ENCODE measurements around the gene AFAP1. TPM values are rescaled to one million over a fixed set of nuclear protein-coding genes. Genes with fewer than 3 reads are reported as not detected.
A peak's percentile ranks its signal among the peaks of the same experiment; 100 is the strongest.

AFAP1 gene
- total RNA-seq, 4 donors from 2014 or later: 15.8 to 42.9 (median 31.3) TPM

DNA sequence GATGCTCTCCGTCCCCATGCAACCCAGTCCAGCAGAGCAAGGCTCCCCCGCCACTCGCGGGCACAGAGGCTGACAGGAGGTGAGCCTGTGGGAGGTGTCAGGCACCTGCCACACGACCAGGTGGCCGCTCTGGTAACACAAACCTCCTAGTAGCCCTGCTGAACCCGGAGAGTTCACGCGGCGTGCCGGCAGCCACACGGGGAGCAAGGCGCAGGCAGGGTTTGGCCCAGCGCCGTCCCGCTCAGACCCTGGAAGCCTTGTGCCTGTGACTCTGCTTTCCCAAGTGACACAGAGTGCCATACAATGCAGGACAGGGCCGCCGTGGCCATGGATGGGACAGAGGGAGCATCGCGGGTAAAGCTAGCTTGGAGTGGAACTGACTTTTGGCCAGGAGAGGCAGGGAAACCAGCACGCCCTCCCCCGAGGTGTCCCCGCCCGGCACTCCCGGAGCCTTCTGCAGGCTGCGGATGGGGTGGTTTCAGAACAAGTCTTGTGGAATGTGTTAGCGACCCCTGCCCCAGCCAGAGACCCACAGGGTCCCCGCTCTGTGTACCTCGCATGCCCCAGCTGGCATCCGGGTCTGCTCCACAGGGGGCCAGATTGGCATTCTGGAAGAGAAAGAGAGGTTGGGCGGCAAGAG lies 44.7 kb upstream of the AFAP1 start:
- Histone ChIP-seq H3K27ac (peak overlapping the region in 1 of 4 donors; percentile 72), H3K4me1 (peaks cover 0 to 34% (median 1%) of the 10 kb centered on the region in 4 donors), H3K9me3 (no peaks in the 10 kb centered on the region), H3K27me3 (no peaks in the 10 kb centered on the region), H3K36me3 (no peaks in the 10 kb centered on the region), H3K4me3 (peak overlapping the region in 2 of 4 donors; percentile 6 to 40)
- peak in 1 of 3 donors; percentile 66 for DNase-seq
- TF ChIP-seq, protein P1, sequence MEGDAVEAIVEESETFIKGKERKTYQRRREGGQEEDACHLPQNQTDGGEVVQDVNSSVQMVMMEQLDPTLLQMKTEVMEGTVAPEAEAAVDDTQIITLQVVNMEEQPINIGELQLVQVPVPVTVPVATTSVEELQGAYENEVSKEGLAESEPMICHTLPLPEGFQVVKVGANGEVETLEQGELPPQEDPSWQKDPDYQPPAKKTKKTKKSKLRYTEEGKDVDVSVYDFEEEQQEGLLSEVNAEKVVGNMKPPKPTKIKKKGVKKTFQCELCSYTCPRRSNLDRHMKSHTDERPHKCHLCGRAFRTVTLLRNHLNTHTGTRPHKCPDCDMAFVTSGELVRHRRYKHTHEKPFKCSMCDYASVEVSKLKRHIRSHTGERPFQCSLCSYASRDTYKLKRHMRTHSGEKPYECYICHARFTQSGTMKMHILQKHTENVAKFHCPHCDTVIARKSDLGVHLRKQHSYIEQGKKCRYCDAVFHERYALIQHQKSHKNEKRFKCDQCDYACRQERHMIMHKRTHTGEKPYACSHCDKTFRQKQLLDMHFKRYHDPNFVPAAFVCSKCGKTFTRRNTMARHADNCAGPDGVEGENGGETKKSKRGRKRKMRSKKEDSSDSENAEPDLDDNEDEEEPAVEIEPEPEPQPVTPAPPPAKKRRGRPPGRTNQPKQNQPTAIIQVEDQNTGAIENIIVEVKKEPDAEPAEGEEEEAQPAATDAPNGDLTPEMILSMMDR (IDR thresholded peaks at IDR 0.05): no peak
- no peak for TF ChIP-seq POLR2A (IDR thresholded peaks at IDR 0.05)

DNA sequence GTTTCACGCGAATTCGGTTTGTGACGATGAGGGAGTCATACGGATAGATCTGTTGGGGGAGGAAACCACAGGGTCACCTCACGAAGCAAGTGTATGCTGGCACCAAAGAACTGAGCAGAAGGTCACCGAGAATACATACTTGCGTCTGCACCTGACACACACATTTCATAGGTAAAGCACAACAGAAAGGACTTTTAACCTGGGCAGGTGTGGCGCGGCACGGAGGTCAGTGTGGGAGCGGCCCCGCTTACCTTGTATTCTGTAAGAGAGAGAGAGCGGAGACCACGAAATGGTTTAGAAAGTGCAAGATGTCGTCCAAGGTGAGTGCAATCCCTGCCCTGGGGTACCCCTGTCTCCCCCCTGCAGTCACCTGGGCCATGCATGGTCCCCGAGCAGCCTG lies 43.6 kb upstream of the AFAP1 start:
- DNase-seq: peak in 2 of 3 donors; percentile 79 to 80
- Histone ChIP-seq H3K27me3 (no peaks in the 10 kb centered on the region), H3K4me3 (peak overlapping the region in 1 of 4 donors; percentile 40), H3K9me3 (no peaks in the 10 kb centered on the region), H3K4me1 (peaks cover 0 to 44% (median 1%) of the 10 kb centered on the region in 4 donors), H3K27ac (peak overlapping the region in 3 of 4 donors; percentile 51 to 72 (median 57)), H3K36me3 (no peaks in the 10 kb centered on the region)
- TF ChIP-seq, protein P1 (IDR thresholded peaks at IDR 0.05): no peak
- TF ChIP-seq POLR2A (IDR thresholded peaks at IDR 0.05): no peak

DNA sequence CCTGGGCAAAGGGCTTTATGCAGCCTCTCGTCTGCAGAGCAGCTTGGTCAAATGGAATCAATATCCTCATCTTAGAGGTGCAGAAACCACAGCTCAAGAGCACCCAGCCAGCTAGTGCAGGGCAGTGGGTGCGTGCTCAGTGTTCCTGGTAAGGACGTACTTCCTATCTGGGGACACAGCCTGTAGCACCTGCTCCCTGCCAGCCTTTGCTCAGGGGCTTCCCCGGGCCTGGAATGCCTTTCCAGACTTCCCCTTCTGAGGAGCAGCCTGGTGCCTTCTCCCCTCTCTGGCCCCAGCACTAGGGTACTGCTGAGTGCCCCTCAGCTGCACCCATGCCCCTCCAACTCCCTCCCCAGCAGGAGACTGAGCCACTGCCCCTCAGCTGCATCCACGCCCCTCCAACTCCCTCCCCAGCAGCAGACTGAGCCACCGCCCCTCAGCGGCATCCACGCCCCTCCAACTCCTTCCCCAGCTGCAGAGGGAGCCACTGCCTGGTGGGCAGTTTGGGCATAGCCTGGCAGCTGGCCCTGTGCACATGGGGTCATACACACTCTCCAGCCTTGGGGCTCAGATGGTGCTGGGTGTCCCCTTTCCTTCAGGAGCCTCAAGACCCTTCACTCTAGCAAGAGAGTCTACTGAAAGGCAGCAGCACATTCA lies 42.2 kb upstream of the AFAP1 start:
- H3K4me1 ChIP-seq: peaks cover 0 to 54% (median 1%) of the 10 kb centered on the region in 4 donors
- peak overlapping the region in 1 of 4 donors; percentile 17 for H3K4me3 ChIP-seq
- DNase-seq: peak in 1 of 3 donors; percentile 69
- TF ChIP-seq, protein P1 (IDR thresholded peaks at IDR 0.05): no peak
- TF ChIP-seq POLR2A (IDR thresholded peaks at IDR 0.05): no peak
- no peaks in the 10 kb centered on the region for H3K36me3 ChIP-seq
- peak overlapping the region in 1 of 4 donors; percentile 2 for H3K27ac ChIP-seq
- no peaks in the 10 kb centered on the region for H3K9me3 ChIP-seq
- H3K27me3 ChIP-seq: no peaks in the 10 kb centered on the region

DNA sequence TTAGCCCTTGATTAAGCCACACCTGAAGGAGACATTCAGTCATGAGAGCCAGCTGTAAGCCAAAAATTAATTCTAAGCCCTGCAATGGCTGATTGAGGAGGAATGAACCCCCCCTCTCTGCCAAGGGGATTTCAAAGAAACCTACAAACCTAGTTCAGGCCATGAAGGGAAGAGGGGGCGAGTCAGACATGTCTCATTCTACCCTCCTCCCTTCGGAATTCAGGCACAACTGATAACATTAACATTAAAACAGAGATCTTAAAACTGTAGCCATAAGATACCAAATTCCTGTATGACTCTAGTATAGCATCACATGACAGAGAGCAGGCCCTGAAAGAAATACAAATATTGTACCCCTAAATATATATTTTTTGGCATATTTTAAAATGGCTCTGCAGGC lies 40.4 kb upstream of the AFAP1 start:
- no peaks in the 10 kb centered on the region for H3K36me3 ChIP-seq
- peak overlapping the region in 1 of 4 donors; percentile 79 for H3K27ac ChIP-seq
- no peak overlapping the region for H3K4me3 ChIP-seq
- no peaks in the 10 kb centered on the region for H3K9me3 ChIP-seq
- TF ChIP-seq POLR2A (IDR thresholded peaks at IDR 0.05): no peak
- TF ChIP-seq, protein P1 (IDR thresholded peaks at IDR 0.05): no peak
- H3K4me1 ChIP-seq: peaks cover 0 to 43% (median 1%) of the 10 kb centered on the region in 4 donors
- H3K27me3 ChIP-seq: no peaks in the 10 kb centered on the region
- DNase-seq: no peak

DNA sequence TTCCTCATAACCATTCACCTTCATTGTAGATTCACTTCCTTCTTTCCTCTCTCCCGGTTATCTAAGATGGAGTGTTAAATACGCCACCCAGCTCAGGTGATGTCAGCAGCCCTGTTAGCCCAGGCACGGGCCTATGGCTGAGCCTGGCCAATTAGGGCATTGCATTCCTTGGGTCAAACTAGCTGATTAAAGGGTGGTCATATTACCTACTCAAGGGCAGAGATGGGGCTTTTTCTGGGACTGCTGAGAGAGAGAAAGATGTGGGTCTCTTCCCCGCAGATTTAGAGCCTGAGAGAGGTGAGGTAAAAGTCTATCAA lies 39.9 kb upstream of the AFAP1 start:
- H3K27ac ChIP-seq: peak overlapping the region in 2 of 4 donors; percentile 79 to 80
- no peaks in the 10 kb centered on the region for H3K36me3 ChIP-seq
- no peaks in the 10 kb centered on the region for H3K27me3 ChIP-seq
- no peak for DNase-seq
- TF ChIP-seq POLR2A (IDR thresholded peaks at IDR 0.05): no peak
- TF ChIP-seq, protein P1 (IDR thresholded peaks at IDR 0.05): no peak
- no peaks in the 10 kb centered on the region for H3K9me3 ChIP-seq
- peaks cover 0 to 40% (median 1%) of the 10 kb centered on the region in 4 donors for H3K4me1 ChIP-seq
- no peak overlapping the region for H3K4me3 ChIP-seq

All from Peyer's patch (tissue), 4 donors.